GM12873 (cell line): ENCODE measurements around the gene GPR156.

ENCODE experiments used
- TF ChIP-seq, protein P1 (sequence below): IDR thresholded peaks from 2 replicates; pipeline ENCODE4 v1.5.1; 2012; ENCODE audit warnings: low read depth, mild to moderate bottlenecking, moderate library complexity, low read length, control low read depth; ENCODE audit not compliant: insufficient read depth; ENCODE audit errors: missing control alignments

Gene GPR156

DNA sequence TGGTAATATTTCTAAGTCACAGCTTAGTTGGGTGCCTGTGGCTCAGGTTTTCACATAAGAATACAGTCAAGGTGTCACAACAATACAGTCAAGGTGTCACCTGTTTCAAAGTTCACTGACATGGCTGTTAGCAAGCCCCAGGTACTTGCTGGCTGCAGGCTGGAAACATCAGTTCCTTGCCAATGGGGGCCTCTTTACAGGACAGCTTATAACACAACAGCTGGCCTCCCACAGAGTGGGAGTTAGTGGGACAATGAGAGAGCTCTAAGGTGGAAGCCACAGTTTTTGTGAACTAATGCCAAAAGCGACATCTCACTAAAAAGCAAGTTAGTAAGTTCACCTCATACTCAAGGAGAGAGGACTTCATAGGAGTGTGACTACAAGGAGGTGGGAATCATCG is 45.4 kb downstream of the GPR156 start:
- TF ChIP-seq, protein P1, sequence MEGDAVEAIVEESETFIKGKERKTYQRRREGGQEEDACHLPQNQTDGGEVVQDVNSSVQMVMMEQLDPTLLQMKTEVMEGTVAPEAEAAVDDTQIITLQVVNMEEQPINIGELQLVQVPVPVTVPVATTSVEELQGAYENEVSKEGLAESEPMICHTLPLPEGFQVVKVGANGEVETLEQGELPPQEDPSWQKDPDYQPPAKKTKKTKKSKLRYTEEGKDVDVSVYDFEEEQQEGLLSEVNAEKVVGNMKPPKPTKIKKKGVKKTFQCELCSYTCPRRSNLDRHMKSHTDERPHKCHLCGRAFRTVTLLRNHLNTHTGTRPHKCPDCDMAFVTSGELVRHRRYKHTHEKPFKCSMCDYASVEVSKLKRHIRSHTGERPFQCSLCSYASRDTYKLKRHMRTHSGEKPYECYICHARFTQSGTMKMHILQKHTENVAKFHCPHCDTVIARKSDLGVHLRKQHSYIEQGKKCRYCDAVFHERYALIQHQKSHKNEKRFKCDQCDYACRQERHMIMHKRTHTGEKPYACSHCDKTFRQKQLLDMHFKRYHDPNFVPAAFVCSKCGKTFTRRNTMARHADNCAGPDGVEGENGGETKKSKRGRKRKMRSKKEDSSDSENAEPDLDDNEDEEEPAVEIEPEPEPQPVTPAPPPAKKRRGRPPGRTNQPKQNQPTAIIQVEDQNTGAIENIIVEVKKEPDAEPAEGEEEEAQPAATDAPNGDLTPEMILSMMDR = no peak

DNA sequence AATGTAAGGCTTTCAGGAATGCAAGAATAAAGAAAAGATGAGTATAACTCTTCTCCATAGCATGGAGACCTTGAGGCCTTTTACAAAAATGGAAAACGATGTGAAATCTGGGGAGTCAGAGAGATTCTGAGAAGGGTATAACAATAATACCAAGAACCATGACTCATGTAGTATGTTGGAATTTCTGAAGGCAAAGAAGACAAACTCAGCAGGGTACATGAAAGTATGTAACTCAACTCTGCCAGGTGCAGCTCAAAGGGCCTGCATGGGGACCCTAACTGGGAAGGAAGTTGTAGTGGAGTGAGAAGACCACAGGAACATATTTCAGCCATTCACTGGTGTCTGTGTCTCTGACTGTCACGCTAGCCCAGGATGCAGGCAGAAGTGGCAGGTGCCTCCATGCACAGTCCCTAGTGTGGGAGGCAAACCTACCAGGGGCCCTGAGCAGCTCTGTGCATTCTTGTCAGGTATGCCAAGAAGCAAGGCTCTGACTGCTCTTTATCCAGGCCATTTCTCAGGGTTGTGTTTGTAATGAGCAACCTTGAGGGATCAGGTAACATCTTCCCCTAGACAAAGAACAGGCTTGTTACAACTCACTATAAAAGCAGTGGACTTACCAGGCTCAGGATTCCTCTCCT is 57.2 kb downstream of the GPR156 start:
- TF ChIP-seq, protein P1 = no peak

DNA sequence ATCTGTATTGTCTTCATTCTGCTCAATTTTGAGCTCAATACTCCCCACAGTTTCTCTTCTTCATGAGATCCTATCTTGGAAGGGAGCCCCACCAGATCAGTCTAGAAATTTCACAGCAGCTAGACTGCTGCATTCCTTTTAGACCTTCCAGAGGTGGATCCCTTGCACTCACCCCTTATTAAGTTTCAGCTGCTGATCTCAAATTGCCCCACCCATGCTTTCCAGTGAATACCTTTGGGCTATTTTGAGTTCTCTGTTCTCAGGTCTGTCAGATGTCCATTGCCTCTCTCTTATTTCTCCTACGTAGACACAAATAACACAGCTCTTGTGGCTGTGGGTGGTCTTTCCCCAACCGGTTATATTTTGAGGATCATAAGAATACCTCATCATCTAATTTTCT is 60.8 kb downstream of the GPR156 start:
- TF ChIP-seq, protein P1 = no peak

DNA sequence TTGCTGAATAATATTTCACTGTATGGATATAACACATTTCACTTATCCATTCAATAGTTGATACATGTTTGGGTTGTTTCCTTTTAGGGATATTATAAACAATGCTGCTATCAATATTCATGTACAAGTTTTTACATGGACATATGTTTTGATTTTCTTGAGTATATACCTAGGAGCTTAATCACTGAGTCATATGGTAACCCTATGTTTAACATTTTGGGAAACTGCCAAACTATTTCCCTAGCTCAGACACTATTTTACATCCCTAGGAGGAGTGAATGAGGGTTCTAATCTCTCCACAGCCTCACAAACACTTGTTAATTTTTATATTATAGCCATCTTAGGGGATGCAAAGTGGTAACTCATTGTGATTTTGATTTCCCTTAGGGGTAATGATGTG is 66.0 kb downstream of the GPR156 start:
- TF ChIP-seq, protein P1 = no peak

DNA sequence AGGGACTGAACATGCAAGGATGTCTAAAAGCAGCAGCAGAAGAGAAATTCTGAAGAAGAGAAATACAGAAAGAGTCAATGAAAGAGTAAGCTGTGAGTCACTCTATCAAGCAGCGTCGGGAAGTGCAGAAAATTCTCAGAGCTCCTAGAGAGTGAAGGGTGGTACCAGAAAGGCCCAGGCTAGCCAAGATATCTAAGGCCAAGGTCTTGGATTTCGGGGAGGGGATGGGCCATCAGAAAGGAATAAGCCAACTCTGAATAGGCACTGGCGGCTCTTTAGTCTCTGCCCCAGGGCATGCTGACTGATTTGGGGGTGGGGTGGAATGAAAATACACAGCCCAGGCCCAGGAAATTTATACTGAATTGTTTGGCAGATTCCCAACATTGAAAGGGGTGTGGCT is 70.8 kb downstream of the GPR156 start:
- TF ChIP-seq, protein P1 = no peak

DNA sequence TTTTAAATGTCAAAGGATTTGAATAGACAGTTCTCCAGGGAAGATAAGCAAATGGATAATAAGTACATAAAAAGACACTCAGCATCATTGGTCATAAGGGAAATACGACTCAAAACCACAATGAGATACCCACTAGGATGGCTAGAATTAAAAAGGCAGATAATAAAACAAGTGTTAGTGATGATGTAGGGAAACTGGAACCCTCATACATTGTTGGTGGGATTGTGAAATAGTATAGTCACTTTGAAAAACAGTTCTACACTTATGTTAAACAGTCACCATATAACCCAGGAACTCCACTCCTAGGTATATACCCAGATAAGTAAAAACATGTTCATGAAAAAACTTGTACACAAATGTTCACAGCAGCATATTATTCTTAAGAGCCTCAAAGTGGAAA is 72.5 kb downstream of the GPR156 start:
- TF ChIP-seq, protein P1 = no peak

DNA sequence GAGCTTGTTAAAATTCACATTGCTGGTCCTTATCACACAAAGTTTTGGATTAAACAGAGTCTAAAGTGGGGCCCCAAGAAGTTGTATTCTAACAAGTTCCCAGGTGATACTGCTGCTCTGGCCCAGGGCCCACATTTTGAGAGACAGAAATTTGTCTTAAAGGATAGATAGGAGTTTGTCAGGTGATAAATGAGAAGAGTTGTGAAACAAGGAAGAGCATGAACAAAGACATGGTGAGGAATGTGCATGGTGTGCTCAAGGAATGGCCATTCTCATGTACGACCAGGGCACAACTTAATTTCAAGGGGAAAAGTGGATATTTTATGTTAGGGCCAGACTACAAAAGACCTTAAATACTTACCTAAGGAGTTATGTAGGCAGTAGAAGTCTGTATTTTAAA is 75.6 kb downstream of the GPR156 start:
- TF ChIP-seq, protein P1 = no peak
